Fibroblast of upper back skin (primary cell): ENCODE measurements around the gene DGAT2.

Source experiments
- DNase-seq: peaks from one replicate; pipeline ENCODE4 v3.0.0-alpha.2; 2013

DGAT2 gene

DNA sequence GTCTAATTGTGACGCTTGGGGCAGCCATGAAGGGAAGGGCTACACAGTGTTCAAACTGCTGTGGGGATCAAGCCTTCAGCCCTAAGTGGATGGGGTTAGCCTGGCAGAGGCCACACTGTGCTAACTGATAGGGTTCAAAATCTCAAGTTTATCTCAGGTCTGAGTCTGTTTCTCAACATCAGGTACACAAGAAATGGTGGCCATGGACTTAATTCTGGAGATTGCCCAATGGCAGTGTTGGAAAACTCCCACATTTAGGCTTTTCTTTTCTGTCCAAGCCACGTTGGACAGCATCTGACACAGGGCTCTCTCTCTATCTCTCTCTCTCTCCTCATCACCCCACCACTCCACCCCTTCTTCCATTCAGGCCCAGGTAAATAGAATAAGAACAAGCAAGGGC, 10.9 kb upstream of the DGAT2 start:
- no peak for DNase-seq

DNA sequence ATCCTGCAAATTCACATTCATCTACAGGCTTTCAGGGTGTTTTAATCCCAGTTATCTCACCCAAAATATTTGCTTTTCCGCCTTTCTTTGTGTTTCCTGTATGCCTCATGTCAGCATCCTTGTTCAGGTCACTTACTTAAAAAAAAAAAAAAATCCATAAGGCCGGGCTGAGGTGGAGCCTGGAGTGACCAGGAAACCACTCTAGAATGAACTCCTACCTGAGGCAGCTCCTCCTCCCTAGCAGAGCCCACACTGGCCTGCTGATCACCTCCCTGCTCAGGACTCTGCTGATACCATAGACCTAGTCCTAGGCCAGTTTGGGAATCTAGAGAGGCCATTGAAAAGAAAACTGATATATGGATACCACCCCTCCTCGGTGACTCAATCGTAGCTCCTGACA, 8.7 kb upstream of the DGAT2 start:
- no peak for DNase-seq

DNA sequence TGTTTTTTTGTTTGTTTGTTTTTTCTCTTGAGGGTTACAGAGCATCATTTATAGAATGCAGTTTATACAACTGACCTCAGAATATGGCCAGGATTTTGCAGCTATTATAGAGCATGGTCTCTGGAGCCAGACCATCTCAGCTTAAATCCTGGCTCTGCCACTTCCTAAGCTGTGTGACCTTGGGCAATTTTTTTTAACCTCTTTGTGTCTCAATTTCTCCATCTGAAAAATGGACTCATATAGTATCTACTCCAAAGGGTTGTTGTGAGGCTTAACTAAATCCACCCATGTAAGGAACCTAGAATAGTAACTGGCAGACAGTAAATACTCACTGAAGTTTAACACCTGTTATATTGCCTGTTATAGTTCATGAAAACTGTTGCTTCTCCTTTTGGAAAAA, 8.3 kb upstream of the DGAT2 start:
- no peak for DNase-seq

DNA sequence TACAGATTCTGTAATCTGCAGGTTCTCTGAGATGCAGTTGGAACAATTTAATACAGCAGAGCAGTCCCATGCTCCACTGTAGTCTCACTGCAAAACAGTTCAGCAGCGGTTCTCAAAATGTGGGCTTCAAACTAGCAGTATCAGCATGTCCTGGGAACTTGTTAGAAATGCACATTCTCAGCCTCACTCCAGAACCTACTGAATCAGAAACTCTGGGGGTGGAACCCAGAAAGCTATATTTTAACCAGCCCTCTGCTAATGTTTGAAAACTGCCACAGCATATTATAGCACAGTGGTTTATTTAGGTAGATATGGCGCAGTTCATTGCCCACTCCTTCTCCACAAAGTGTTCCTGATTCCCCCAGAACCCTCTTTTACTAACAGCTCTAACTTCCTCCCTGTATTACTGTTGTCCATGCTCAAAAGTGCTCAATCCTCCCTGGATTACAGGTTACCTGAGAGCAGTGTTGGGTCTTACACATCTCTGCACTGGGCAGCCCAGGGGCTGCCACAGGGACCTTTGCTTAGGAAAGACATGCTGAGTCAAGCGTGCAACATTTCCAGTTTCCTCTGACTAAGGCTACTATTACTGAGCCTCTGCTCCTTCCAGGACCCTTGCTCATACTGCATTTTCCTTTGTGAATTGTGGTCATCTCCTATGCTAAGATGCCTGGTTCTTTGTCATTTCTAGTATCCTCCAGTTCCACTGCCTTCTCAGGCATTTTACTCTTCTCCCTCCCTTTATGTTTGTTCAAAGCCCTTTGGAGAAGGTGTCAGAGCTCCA, 7.7 kb upstream of the DGAT2 start:
- peak; percentile 66 for DNase-seq

DNA sequence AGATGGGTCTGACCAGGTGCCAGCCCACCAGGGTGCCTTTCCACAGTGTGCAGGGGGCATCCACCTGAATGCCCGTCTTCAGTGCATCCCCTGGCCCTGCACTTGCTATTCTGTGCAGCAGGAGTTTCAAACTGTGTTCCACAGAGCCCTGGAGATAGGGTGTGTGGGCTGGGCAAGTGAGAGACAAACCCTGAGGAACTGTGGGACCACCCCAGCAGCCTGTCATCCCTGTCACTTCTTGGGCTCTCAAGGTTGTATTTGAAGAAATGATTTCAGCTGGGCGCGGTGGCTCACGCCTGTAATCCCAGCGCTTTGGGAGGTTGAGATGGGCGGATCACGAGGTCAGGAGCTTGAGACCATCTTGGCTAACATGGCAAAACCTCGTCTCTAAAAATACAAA, 6.4 kb upstream of the DGAT2 start:
- no peak for DNase-seq

DNA sequence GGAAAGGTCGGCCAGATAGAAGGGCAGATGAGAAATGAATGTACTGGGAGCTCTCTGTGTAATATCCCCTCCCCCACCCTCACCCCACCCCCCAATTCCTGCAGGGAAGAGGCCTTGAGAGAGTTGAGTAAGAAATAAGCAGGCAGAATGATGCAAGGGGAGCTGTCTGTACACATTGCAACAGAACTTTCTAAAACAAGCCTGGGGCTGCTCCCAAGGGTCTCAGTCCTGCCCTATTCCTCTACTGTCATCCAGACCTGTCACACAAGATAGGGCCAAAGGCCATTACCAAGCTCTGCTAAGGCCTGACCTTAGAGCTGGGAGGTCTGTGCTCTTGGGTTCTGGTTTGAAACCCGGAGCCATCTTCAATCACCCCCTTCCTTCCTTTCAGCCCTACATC, 5.7 kb upstream of the DGAT2 start:
- DNase-seq: peak; percentile 74

DNA sequence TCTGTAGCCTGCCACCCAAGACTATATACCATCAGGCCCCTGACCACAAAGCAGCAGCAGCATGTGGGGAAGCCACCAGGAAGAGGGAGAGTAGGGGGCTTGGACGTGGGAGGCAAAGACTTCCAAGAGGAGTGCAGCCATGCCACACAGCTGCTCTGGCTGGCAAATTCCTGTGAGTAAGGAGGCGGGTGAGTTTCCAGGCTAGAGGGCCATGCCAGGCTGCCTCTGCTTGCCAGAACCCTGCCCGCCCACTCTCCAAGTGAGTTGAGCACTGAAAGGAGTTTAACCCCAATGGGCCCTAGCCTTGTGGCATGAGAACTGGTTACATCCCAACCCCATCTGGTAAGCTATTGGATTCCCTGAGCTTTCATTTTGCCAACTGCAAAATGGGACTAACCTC, 4.7 kb upstream of the DGAT2 start:
- no peak for DNase-seq

DNA sequence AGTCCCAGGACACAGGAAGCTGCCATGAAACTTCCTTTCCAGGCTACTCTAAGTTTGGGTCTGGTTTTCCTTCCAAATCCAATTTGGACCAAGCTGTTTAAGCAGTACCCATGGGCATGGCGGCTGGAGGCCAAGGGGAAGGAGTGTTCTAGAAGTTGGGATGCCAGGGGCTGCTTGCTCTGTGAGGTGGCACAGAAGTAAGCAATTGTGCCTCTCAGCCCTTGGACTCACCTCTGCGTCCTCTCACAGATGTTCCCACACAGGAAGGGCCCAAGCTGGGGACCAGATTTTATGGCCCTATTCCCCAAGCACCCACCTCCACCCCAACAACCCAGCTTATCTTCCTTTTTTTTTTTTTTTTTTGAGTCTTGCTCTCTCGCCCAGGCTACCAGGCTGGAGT, 3.5 kb upstream of the DGAT2 start:
- DNase-seq: no peak

DNA sequence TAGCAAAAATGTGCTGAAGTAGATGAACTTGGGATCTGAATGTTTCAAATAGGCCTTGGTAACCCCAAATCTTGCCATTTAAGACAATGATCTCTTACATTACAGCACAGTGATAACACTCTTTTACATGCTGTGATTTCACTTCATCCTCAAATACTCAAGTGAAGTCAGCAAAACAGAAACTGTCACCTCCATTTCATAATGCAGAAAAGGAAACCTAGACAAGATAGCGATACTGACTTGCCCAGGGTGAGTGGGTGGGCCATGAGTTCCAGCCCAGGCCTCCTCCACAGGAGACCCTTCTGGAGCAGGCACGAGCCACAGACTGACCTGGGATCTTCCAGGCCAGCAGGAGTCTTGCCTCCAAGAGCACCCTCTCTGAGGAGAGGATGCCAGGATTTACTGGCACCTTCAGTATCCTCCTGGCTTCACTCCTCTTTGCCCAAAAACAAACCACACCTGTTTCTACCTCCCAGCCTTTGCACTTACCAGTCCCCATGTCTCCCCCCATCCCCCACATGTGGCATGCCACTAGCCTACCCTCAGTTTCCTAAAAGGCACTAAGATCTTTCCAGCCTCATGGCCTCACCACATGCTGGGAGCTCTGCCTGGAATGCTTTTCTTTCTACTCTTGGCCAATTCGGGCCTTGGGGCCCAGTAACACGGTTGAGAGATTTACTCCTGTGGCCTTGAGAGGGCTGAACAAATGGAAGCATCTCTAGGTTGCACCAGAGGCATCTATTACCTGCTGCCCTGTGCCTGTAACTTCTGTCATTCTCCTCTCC, 1.9 kb upstream of the DGAT2 start:
- no peak for DNase-seq

DNA sequence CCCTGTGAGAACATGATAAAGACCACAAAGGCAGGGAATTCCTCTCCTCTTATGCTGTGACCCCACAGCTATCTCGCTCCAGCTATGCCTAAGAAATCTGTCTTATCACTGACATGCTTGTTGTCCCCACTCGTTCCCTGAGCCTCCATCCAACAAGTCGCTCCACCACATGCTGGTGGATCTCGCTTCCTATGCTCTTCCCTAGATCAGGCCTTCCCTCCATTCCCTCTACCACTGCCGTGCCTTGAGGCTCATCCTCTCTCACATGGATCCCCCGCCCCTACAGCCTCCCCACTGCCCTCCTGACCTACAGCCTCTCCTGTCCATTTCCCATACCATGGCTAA, 1.4 kb upstream of the DGAT2 start:
- DNase-seq: no peak

DNA sequence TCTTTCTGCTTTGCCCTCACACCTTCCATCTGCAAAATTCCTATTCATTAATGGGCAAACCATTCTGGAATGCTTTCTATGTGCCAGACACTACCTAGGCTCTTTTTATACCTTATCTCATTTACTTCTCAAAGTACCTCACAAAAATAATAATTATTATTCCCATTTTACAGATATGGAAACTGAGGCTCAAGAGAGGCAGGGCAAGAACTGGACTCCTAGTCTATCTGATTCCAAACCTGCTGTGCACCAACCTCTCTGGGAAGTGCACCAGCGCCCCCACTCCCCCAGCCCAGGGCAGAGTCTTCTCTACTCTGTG, 826 bp upstream of the DGAT2 start:
- DNase-seq: no peak

DNA sequence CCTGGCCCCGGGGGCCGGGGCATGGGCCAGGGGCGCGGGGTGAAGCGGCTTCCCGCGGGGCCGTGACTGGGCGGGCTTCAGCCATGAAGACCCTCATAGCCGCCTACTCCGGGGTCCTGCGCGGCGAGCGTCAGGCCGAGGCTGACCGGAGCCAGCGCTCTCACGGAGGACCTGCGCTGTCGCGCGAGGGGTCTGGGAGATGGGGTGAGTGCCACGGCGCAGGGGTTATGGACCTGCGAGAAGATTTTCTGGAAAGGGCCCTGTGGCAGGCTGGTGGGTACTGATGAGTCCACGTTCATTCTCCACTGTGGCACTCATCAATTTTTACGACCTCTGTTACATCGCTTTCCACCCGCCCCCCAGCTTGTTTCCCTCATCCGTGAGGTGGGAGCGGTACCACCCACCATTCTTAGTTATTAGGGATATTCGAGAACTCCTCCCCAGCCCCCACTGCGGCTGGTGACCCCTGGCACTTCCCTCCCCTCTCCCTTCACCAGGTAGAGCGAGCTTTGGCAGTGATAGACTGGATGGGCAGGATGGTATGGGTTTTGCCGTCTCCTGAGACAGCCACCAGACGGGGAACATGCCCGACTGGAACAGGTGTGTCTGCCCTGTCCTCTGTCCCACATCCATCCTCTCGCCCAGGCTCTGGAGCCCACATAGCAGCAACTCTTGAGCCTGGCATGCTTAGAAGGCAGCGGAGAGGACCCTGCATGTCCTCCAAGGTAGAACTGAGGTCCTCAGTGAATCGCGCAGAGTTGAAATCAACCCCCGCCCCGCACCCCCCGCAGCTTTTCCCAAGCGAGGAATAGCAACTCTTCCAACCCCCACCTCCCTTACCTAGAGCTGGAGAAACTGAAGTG, 562 bp downstream of the DGAT2 start:
- no peak for DNase-seq

DNA sequence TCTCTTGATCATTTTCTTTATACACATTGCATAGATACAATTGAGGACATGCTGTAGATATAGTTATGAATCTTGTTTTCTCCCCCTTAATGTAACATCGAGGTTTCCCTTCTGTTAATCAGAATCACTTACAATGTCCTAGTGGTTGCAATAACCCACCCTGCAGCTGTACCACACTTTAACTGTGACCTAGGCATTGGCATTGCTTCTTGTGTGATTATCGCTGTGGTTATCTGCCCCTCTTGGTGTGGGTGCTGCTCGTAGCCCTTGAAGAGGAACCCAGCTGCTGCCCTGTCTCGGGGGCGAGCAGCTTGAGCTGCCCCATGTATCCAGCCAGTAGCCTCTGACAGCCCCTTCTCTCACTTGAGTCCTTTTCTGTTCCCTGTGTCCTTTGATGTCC, 1.5 kb downstream of the DGAT2 start:
- DNase-seq: no peak

DNA sequence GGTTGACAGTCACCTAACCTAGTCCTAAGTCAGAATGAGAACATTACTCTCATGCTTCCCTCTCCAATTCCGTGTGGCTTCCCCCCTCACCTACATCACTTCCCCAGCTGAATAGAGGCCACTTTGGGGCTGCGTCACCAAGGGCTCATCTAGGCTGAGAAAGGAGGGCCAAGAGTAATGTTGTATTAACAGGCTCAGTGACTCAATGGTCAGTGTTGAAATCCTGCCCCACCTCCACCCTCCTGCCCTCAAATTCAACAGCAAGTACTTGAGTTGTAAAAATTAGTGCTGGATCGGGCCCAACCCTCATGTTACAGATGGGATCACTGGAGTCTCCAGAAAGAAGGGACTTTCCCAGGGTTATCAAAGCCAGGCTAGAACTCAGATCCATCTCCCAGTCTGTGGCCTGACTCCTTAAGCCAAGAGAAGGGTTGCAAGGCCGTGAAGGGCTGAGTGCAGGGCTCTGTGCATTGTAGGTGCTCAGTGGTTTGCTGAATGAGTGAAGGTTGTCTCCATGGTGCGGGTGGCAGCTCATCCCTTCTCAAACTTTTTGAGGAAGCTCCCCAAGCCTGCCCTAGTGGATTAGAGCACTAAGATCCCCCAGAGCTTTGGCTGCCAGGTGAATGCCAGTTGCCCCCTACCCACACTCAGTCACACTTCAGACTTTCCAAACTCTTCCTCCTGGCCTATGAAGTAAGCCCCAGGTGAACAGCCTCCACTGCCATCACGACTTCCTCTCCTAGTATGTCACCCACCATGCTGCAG, 3.2 kb downstream of the DGAT2 start:
- peak; percentile 67 for DNase-seq

DNA sequence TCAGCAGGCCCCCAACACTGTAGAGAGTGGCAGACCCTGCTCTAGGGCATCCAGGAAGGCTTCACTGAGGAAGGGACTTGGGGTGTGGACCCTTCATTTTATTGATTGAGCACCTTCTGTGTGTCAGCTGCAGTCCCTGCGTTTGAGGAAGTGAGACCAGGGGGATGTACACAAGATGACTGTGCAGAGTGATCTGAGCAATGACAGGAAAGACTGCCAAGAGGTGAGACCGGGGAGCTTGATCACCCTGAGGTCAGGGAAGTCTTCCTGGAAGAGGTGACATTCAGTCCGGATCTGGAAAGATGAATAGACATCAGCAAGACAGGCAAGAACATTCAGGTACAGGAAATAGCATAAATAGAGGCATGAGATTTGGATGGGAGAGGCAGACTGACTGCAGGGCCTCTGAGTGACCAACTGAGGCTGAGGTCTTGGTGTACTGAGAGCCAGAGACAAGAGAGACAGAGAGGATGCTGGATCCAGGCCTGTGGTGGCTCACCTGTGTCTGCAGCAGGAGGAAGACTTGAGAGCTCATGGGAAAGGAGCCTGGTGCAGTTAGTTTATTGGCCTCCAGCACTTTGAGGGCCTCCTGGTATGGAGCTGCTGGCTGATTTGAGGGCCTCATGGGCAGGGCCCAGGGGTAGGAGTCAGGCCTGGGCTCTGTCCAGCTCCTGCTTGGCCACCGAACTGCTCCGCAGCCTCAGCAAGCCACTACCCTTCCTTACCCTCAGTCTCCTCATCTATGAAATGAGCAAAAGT, 5.2 kb downstream of the DGAT2 start:
- no peak for DNase-seq

DNA sequence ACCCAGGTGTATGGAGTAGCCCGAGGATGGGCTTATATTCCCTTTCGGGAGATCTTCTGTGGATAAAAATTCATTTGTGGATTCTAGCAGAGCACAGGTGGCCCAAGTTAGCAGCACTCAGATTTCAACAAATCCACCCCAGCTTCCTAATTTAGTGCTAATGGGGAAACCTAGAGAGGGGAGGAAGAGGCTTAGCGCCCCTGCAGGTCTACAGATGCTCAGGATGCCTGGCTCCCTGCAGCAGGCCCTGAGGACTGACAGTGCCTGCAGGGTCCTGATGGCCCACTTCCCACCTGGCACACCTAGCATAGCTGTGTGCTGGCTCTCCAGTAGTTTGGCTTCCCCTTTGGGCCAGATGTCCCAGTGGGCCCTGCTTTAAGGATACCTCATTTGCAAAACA, 6.5 kb downstream of the DGAT2 start:
- DNase-seq: no peak

DNA sequence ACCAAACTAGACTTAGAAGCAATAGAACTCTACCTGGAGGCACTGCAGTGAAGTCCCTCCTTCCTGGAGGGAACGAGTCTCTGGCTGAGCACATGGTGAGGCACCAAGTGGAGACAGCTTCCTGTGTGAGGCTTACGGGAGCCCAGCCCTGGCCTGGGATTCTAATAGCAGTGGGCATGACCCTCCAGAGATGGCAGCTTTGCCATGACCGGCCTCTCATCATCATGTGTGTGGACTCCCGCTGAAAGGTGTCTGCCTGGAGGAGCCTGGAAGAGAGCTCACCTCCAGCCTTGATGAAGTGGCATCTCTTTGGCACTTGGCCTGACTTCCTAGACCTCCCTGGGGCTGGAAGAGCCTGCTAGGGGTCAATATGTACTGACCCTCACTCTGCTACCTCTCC, 8.0 kb downstream of the DGAT2 start:
- no peak for DNase-seq

DNA sequence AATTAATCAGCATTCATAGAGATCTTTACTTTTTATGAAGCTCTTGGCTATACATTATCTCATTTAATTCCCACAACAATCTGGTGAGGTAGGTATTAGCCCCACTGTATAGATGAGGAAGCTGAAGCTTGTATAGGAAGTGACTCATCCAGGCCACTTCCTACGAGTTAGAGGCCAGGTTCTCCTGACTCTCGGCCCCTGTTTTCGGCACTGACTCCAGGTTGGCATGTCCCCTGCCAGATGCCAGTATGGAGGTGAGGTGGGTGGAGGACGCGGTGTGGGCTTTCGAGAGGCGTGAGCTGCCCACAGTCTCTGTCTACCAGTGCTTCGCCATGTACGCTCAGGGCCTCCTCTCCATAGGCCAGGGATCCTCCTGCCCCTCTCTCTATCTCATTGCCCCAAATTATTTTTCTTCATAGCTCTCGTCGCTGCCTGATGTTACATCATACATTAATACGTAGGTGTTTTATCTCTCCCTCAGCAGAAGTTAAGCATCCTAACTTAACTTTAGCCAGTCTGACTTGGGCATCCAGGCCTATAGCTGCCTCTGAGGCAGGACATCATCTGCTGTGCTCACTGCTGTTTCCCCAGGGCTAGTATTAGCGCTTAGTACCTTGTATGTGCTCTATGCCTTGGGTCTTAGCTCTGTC, 9.0 kb downstream of the DGAT2 start:
- no peak for DNase-seq

DNA sequence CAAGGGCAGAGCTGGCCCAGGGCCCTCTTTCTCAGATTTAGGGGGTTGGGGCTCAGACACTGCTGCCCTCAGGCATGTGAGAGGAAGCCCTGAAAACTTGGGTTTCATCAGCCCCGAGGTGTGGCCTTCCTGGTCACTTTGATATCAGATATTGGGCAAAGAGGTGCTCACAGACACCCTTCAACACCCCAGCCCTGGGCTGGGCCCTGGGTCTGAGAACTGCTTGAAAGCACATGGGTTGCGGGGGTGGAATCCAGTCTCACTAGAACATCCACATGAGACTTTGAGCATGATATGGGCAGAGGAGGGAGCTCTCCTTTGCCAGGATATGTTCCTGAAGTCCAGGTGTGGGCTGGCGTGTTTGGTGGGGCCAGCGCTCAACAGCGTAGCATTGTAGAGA, 10.4 kb downstream of the DGAT2 start:
- DNase-seq: no peak

DNA sequence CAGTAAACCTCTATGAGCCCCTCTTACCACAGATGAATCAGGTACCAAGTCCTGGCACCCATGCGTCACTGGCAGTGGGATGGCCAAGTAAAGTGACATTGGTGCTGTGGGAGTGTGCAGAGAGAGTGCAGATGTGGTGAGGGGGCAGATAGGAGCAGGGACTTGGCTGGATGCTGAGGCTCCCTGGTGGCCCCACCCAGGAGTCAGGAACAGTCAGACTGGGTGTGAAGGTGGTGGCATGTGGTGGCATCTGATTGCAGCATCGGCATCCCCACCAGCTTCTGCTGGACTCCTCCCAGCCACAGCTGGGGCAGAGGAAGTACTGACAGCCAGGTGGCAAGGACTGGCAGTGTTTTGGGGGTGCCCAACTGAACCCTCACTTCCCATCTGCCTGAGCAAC, 11.4 kb downstream of the DGAT2 start:
- DNase-seq: no peak

DNA sequence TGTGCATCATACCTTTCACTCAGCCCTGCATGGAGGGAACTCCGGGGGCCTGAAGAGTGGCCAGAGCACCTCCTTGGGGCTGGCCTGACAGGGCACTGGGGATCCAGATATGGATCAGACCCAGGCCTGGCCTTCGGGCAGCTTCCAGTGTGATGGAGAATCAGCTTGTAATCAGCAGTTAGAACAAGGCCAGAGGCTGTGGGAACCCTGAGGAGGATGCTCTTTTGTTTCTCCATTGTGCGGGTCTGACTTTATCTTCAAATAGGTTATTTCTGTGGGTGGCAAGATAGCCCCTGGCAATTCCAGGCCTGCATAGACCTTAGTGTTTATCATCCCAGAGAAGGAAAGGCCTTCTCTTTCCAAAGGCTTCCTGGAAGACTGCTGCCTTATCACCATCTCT, 12.3 kb downstream of the DGAT2 start:
- DNase-seq: no peak

DNA sequence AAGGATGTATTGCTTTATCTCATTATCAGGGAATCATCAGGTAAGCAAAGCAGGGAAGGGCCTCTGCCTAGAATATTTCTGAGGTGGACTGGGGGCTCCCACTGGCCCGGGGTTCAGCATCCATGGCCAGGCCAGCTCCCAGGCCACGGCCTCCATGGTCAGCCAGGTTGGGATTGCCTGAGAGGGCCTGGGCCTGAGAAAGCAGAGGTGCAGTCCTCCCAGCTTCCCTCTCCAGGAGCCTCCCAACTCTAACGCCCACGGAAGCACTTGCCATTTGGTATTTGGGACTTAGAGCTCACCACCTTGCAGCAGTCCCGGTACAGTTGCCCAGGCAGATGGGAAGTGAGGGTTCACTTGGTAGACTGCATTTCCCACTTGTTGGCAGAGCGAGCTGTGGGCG, 12.7 kb downstream of the DGAT2 start:
- DNase-seq: no peak
